Stimulated activated CD8-positive, alpha-beta memory T cell treated with anti-CD3 and anti-CD28 coated beads, Interleukin-15, amount 100 ng/mL, for 1 hour (primary cell): ENCODE measurements around the gene ITPR3.
"Not testable (repeated sequence)": the region's sequence is repeated elsewhere in the genome, so short reads cannot be mapped to it uniquely, and the experiment has no call there.

Experiments used
- DNase-seq: peaks from one replicate; pipeline ENCODE4 v3.0.0-alpha.2; 2020; ENCODE audit warnings: low read depth

Gene ITPR3

DNA sequence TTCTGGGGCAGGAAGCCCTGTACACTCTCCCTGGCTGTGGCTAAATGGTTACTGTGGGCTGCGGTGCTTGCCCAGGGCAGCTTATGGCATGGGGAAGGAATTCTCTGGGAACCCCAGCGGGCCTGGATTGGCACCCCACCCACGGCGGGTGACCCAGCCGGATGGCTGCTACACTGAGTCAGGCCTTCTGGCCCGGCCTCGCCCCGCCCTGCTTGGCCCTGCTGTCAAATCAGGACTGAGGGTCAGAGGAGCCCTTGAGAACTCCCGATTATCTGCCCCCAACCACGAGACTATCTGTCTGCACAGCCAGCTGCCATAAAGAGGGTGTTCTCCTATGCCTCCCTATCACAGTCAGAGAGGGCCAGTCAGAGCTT is 7.3 kb upstream of the ITPR3 start:
- no peak for DNase-seq

DNA sequence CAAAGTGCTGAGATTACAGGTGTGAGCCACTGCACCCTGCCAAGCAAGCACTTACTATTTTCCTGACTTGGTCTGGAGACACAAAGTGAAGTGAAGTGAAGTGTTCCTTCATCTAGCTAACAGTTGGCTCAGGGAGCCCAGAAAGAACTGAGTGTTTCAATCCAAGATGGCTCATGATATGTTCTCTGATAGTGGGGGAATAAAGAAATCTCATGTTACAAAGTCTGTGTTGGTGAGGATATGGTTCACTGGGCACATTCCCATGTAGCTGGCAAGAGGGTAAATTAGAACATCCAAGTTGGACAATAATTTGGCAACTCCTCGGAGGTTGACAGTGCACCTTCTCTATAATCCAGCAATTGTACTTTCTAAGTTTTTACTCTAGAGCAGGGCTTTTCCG is 5.0 kb upstream of the ITPR3 start:
- no peak for DNase-seq

DNA sequence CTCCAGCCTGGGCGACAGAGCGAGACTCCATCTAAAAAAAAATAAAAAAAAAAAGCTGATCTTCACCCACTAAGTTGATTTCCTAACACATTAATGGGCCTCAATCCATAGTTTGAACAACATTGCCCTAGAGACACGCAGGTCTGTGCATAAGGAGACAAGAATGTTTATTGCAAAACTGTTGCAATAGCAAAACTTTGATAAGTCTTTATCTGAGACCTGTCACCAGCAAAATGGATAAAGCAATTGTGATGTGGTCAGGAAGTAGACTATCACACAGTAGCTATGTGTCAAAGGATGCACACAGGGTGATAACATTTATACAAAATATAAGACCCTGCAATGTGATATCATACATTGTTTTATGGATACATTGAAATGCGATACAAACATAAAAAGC is 4.2 kb upstream of the ITPR3 start:
- no peak for DNase-seq

DNA sequence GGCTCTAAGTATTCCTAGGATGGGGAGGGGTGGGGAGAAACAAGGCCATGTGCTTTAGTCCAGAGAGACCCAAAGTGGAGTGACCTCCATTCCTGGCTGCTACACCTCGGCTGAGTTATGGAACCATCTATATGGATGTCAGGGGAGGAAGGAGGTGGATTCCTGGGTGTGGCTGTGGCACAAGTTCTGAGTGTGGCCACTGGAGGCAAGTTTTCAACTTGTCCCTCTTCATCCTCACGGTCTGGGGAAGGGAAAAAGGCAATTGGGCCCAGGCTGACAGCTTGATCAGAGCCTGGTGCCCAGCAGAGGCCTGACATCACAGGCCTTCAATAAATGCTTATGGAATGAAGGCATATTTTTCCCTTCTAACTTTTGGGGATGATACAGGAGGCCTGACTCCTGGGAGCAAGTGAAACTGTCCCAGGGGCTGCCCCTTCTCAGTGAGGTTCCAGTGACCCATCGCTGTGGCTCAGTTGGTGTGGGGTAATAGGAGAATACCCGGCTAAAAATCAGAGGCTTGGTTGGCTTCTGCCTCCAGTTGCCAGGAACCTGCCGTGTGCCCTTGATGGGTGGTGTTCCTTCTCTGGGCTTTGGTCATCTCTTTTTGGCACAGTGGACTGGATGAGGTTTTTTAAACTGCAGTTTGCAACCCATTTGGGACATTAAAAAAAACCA is 1.8 kb upstream of the ITPR3 start:
- DNase-seq: no peak

DNA sequence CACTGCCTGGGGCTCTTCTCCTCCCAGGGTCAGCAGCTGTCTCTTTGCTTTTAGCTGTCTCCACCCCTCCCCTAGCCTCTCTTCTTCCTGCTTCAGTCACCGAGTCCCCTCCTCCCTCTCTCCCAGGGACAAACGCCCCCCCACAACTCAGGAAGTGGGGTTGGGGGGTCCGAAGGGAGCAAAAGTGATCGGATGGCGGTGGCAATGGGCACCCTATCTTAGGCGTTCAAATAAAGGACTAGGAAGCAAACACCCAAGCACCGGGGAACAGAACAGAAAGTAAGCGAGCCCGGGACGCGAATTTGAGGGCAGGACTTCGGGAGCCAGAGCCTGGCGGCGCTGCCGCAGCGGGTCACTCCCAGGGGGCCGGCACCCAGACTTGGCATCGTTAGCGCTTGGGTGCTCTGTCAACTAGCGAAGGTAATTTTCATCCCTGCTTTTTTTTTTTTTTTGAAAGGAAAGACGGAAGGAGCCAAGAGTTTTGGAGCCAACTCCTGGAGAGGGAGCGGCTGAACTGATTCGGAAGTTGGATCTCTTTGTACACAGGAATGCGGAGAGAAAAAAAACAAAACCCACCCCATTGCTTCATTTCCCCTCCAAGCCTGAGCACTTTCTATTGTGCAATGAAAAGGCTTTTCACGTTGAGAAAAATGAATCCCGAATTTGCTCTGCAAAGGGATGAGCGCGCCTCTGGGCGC is 815 bp upstream of the ITPR3 start:
- no peak for DNase-seq

DNA sequence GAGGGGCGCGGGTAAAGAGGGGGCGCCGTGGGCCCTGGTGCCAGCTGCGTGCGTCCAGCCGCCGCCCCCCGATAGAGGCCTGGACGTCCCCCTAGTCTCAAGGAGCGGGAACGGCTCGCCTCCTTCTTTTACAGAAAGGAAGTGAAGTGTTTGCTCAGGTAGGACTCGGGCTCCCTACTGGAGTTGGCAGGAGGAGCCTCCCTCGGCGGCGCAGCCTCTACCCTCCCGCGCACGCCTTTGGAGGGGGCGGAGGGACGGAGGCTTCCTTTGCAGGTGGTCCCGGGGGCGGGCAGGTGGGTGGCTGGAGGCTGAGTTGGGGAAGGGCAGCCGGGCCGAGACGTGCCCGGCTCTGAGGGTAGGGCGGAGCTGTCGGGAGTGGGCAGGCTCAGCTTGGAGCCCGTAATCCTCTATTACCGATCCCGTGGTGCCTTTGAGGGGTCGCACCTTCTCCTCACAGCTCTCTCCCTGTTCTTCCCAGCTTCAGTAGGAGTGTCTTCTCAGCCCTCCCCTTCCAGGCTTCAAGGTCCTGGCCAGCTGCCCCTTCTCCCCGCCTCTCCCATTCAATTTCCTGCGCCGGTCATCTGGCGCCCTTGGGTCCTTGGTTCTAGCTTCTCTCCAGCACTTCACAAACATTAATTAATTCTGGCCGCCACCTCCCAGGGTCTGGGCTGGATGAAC is 728 bp downstream of the ITPR3 start:
- no peak for DNase-seq

DNA sequence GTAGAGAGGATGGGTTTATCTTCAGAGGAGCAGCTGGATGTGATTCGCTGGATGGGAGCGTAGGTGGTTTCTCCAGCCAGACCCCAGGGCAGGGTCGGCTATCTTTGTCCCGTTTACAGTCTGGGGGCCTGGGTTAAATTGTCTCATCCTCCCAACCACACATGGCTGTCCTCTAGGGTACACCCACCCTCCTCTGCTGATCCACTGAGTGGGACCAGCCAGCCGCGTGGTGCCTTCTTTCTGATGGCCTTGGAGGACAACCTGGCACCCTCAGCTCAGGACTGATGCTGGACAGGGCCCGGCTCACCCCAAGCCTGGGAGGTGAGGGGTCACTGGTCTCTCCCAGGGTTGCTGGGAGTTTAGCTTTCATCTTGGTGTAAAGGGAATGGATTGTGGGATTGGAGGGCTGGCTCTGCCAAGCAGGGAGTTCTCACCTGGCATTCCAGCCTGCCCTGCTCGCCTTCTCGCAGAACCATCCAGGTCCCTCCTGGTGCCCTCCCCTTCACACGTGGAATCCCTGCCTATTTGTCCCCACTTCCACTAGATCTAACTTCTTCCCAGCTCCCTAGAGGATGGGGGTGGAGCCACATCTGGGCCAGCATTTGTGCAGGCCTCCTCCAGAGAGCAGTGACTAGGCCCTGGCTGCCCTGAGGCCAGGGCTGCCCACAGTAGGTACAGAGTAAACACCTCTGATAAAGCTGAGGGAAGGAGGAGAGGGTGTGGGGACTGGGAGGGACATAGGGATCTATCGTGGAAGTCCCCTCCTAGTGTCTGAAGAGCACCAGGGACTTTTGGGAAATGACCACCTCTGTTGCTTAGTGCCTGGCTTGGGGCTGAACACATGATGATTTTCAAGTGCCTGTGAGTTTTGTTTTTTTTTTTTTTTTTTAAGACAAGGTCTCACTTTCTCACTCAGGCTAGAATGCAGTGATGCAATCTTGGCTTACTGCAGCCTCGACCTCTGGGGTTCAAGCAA is 1.6 kb downstream of the ITPR3 start:
- no peak for DNase-seq

DNA sequence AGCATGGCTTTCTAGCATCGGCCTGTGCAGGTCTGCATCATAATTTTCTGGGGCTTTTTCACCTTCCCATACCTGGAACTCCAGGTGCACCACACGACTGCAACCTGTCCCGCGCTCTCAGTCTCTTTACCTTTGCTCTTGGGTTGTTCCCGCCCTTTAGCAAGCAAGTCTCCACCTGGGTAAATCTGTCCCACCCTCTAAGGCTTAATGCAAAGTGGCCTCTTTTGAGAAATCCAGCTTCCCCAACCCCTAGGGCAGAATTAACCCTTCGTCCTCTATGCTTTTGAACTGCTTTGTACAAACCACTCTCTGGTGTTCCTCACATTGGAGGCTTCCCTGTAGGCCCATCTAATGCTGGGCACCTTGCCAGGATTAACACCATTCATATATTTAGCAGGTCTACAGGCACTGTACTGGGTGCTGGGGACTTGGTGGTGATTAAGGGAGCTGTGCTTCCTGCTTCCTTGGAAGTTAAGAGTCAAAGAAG is 2.8 kb downstream of the ITPR3 start:
- DNase-seq: no peak

DNA sequence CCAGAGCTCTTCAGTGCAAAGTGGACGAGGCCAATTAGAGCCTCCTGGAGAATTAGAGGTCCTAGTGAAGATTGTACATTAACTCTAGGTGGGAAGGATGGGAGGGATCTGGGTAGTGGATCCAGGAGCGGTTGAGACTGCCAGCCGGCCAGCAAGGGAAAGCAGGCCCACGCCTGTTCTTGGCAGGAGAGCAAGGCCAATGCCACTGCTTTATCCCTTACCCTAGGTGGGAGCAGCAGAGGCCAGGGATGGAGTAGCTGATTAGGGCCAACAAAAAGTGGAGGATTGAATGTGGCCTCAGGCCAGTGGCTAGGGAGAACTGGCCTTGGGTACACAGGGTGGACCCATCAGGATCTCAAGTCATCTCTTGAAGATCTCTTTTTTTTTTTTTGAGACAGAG is 3.7 kb downstream of the ITPR3 start:
- no peak for DNase-seq

DNA sequence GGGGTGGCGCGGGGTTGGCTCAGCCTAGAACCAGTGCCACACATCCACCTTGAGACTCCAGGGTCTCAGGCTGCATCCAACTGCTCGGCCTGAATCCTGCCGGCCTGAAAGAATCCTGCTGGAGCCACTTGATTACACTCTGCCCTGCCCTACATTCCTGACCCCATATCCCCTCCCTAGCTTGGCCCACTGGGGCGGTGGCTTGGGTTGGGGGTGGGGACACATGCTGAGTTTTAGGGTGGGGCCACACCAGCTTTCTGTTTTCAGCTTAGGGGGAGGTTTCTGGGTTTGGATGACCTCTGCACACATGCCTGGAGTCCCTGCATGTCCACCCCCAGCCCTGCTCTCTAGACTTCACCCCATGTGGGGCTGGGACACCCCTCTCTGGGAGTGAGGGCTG is 6.8 kb downstream of the ITPR3 start:
- no peak for DNase-seq

DNA sequence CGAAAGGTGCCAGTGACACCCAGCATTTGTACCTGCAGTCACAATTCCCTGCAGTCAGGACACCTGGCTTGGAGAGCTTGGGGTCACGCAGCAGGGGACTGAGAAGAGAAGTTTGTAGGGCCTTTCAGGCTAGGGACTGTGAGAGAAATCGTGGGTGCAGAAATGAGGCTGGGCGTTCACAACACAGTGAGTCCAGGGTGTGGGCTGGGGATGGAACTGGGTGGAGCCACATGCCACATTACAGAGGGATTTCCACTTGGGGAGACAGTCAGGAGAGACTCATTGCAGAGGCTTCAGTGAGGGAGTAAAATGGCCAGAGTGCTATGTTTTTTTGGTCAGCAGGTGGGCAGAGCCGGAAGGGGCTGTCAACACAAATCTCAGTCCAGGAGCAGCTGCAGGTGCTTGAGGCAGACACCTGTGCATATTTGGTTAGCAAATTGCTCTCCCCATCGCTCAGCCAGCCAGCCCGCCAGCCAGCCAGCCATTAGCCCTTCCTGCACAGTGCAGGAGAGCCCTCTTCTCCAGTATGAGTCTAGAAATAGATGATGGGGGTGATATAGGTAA is 7.4 kb downstream of the ITPR3 start:
- no peak for DNase-seq

DNA sequence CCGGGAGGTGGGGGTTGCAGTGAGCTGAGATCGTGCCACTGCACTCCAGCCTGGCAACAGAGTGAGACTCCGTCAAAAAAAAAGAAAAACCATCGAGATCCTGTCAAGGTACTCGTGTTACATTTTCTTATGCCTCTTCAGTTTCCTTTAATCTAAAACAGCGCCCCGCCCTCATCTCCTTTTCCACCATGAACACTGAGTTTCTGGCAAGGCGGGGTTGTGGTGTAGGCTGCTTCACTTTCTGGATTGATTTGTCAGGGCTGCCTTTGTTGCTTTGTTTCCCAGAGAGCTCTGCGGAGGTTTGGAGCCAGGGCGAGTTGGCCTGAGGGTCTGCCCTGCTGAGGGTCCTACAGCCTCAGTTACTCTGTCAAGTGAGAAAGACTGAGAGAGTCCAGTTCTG is 8.9 kb downstream of the ITPR3 start:
- DNase-seq: no peak

DNA sequence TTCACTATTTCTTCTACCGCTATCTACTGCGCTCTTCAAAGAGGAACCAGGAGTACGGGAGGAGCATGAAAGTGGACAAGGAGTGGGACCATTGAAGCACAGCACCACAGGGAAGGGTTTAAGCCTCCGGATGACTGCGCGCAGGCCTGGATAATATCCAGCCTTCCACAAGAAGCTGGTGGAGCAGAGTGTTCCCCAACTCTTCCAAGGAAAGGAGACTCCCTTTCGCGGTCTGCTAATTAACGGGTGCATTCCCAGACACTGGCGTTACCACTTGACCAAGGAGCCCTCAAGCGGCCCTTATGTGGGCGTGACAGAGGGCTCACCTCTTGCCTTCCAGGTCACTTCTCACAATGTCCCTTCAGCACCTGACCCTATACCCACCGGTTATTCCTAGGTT is 10.4 kb downstream of the ITPR3 start:
- not testable (repeated sequence) for DNase-seq

DNA sequence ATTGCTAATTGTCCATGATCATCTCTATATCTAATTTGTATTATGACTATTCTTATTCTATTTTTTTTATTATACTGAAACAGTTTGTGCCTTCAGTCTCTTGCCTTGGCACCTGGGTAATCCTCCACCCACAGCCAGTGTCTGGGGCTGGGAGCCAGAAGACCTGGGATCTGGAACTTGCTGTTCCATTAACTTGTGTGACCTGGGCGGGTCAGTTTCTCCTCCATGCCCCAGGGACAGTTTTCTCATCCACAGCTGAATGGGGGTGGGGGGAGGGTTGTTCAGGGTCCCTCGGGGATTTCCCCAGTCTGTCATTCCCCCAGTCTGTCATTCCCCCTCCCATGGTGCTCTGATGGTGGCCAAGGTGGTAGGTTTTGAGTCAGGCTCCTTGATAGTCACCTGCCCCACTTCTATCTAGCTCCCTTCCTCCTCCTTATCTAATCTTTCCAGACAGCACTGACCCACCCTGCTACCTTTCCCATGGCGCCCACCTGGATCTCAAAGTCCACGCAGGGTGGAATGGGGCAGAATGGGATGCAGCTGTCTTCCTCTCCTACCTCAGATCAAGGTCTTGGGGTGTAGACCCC is 10.9 kb downstream of the ITPR3 start:
- no peak for DNase-seq

DNA sequence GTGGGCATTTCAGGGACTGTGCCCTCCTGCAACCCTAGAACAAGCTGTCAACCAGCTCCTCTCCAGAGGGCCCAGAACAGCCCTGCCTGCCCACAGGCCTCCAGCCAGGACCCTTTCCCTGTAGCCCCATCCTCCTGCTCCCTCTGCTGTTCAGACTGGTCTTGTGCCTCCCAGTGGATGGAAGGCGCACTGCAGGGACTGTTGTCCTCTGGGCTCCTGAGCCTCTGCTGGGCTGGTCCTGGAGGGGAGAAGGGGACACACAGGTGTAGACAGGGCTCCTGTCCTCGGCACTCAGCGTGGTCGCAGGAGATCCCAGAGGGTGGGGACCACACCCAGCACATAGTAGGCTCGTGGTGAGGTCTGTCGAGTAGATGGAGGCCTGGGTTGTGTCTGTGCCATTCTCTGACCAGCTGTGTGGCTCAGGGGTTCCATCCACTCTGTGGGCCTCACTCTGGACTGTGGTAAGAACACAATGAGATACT is 11.5 kb downstream of the ITPR3 start:
- peak; percentile 29 for DNase-seq

DNA sequence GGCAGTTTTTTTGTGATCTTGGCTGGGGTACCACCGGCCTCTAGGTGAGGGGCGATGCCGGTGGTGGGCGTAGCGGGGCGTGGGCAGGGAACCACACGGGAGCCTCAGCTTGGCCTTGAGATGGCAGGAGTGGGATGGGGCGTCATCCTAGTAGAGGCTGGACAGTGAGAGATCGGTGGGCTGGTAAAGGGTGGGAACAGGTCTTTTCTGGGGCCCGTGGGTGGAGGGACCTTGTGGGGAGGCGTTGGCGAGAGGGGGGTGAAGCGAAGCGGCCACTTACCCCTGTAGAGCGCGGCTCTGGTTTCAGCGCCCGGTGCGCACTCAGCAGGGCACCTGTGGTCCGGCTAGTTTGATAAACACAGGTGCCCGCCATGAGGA is 12.0 kb downstream of the ITPR3 start:
- no peak for DNase-seq

DNA sequence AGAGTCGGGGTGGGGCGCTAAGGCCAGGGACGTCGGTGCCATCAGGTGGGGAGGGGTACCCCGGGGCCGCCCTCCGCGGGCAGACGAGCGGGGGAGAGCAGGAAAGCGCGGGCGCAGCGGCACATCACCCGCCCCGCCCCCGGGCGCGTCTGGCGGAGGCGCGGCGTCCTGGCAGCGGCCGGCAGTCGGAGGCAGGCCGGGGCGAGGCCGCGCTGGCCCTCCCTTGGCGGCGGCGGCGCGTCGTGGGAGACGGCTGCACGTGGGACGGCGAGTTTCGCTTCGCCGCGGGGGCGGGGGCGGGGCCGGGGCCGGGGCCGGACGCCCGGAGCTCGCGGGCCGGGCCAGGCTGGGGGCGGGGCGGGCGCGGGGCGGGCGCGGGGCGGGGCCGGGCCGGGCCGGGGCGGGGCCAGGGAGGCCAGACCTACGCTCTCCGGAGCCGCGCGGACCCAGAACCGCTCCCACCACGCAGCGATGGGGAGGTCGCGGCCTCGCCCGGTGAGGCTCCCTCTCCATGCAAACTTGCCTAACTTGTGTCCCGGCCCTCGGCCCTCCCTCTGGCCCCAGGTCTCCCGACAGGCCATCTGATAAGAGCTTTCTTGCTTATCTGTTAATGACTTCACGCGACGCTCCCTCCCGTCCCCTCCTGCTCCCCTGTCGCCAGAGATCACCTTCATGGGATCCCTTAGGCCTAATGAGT is 12.5 kb downstream of the ITPR3 start:
- no peak for DNase-seq

DNA sequence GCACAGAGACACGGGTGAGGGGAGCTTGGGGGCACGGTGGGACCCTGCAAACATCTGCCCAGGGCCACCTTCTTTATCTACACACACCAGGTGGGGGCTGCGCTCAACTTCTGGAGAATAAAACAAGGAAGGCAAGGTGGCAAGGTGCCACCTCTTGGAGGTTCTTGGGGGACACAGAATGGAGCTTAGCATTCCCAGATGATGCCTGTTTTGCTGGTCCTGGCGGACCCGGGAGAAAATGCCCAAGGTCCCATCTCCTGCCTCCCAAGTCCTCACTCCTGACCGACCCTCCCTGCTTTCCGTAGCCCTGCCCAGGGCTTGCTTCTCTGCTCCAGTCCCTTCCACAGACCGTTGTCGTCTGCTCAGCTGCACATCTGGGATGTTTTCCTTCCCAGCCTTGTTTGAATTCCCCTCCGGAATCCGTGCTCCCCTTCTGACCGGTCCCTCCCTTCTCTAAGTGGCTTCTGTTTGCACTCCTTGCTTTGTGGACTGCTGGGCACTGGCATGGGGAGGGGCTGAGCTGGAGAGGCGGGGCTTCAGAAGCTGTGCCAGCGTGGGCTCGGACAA is 13.1 kb downstream of the ITPR3 start:
- DNase-seq: no peak

DNA sequence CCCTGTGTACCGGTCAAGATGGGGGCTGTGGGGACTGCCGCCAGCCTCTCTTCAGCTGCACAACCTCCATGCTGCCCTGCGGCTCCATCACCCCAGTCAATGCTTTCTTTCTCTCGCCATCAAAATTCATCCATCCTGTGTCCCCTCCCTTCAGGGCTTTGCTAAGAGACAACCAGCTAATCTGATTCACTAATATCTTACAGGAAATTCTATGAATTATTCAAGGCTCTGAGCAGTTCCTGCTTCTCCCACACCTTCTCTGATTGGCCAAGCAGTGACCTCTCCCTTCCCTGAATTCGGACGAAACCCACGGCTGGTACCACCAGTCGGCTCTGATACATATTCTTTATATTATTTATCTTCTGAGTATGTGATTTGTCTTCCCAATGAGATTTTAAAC is 13.8 kb downstream of the ITPR3 start:
- DNase-seq: no peak

DNA sequence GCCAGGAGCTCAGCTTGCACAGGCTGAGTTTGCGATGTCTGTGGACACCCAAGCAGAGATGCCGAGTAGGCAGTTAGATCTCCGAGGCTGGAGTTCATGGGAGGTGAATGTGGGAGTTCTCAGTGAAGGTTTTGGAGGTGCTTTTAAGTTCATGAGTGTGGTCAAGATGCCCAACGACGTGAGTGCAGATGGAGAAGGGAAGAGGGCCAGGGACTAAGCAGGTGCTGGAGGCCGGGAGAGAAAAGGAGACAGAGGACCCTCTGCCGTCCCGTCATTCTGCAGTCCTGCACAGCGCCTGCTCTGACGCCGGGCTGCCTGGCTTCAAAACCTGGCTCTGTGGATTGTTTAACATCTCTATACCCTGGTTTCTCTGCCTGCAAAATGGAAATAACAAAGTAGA is 15.5 kb downstream of the ITPR3 start:
- DNase-seq: no peak
